ENCODE measurements around the gene DNMT3A. TPM values are rescaled to one million over a fixed set of nuclear protein-coding genes. Genes with fewer than 3 reads are reported as not detected.

DNMT3A gene
- total and polyA plus RNA-seq, 2 of the 8 experiments (the other 6 are each of a cell fraction or from before 2014, with no cell fraction given): 33.6 to 178 TPM

- no peak for TF ChIP-seq TEAD4 (IDR thresholded peaks at IDR 0.05; ENCODE audit: low read depth, low read length)
- TF ChIP-seq BACH1 (IDR thresholded peaks at IDR 0.05; ENCODE audit: low read length): no peak
- no peak for TF ChIP-seq MAX (IDR thresholded peaks at IDR 0.05)
- no peak for TF ChIP-seq SRF (IDR thresholded peaks at IDR 0.05; ENCODE audit: low read depth, low read length)
Observed at GRCh38 chr2:25233916-25234605, 107.7 kb downstream of the DNMT3A start (continued).
